ENCODE measurements around the gene BPGM.

The BPGM gene

GRCh38 chr7:134618756-134619530, 27.7 kb upstream of the BPGM start:
- H3K4me1 ChIP-seq, result peaks cover 0 to 12% (median 3%) of the 10 kb centered on the region in 4 donors
- no peak overlapping the region for H3K4me3 ChIP-seq
- no peaks in the 10 kb centered on the region for H3K27me3 ChIP-seq
- no peaks in the 10 kb centered on the region for H3K36me3 ChIP-seq
- H3K27ac ChIP-seq, result no peak overlapping the region
- no peaks in the 10 kb centered on the region for H3K9me3 ChIP-seq
- DNase-seq, result no peak
- TF ChIP-seq CTCF (IDR thresholded peaks at IDR 0.05), result no peak
- intact Hi-C loops (cut with DNase I; ENCODE audit: low total_unique reads), result no loop called here

DNA sequence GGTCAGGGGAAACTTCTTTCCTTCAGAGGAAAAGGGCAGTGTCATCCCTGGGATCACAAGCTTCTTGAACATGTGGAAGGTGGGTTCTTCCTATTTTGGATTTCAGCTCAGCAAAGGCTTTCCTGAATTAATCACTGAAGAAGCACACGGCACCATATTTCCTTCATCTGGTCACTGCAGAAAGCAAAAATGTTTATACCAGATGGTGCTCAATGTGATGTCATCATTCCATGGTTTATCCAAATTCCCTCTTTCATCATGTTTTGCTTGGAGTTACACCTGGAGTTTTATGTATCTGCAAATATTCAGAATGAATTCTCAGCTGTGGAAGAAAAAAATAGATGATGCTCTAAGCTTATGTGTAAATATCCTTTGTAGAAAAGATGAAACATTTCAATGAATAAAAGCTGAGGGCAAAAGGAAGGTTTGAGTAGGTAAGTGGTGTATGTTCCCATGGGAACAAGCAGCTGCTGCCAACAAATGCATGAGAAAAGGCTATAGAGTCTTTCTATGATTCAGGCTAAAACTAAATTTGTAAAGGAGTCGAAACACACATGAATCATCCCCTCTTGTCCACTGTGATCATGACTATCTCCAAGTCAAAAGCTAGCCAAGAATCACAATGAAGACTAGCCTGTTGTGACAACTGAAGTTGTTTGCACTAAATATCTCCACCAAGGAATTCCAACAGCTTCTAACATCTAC, 26.9 kb upstream of the BPGM start:
- no peak for DNase-seq
- H3K9me3 ChIP-seq, result no peaks in the 10 kb centered on the region
- TF ChIP-seq CTCF (IDR thresholded peaks at IDR 0.05), result no peak
- no peaks in the 10 kb centered on the region for H3K36me3 ChIP-seq
- H3K27ac ChIP-seq, result no peak overlapping the region
- peaks cover 0 to 4% (median 0%) of the 10 kb centered on the region in 4 donors for H3K4me1 ChIP-seq
- H3K4me3 ChIP-seq, result no peak overlapping the region
- H3K27me3 ChIP-seq, result no peaks in the 10 kb centered on the region
- intact Hi-C loops (cut with DNase I; ENCODE audit: low total_unique reads), result no loop called here

DNA sequence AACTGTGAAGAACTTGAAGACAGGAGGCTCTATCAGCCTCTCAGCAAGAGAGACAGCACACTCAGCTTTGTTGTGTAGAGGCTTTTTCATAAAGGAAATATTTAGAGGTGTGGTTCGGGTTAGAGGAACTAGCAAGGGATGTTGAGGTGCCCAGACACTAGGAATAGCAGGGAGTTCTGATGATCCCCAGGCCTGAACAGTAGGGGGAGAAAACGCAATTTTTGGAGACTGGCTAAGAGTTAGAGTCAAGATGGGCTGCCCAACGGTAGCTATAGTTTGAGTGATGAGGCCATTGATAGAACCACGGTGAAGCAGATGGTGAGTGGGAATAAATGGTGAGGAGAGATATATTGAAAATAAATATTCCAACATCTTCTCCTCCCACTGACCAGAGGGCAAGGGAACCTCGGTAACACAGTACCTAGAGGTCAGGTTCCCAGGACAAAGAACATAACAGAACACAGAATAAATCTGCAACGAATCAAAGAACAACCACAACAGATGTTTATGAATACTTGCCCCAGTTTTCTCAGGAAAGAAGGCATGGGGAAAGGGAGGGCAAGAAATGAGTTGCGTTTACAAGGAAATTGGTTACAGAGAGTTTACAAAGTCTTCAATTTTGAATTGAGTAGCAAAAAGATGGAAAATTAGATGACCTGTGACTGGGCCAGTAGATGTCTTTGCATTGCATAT, 24.2 kb upstream of the BPGM start:
- peaks cover 0 to 7% of the 10 kb centered on the region in 2 donors for H3K27me3 ChIP-seq
- H3K4me1 ChIP-seq, result no peaks in the 10 kb centered on the region
- TF ChIP-seq CTCF (IDR thresholded peaks at IDR 0.05), result no peak
- intact Hi-C loops (cut with DNase I; ENCODE audit: low total_unique reads), result no loop called here
- no peaks in the 10 kb centered on the region for H3K9me3 ChIP-seq
- H3K27ac ChIP-seq, result no peak overlapping the region
- no peak for DNase-seq
- H3K36me3 ChIP-seq, result no peaks in the 10 kb centered on the region
- H3K4me3 ChIP-seq, result no peak overlapping the region

GRCh38 chr7:134623193-134623592, 23.5 kb upstream of the BPGM start:
- DNase-seq, result no peak
- no peak overlapping the region for H3K4me3 ChIP-seq
- intact Hi-C loops (cut with DNase I; ENCODE audit: low total_unique reads), result no loop called here
- H3K27me3 ChIP-seq, result peaks cover 0 to 8% of the 10 kb centered on the region in 2 donors
- no peaks in the 10 kb centered on the region for H3K36me3 ChIP-seq
- H3K4me1 ChIP-seq, result no peaks in the 10 kb centered on the region
- TF ChIP-seq CTCF (IDR thresholded peaks at IDR 0.05), result no peak
- H3K27ac ChIP-seq, result no peak overlapping the region
- H3K9me3 ChIP-seq, result no peaks in the 10 kb centered on the region

GRCh38 chr7:134625550-134625949, 21.1 kb upstream of the BPGM start:
- Histone ChIP-seq H3K36me3 (no peaks in the 10 kb centered on the region), H3K4me1 (no peaks in the 10 kb centered on the region), H3K9me3 (no peaks in the 10 kb centered on the region), H3K27ac (no peak overlapping the region), H3K27me3 (peaks cover 0 to 8% of the 10 kb centered on the region in 2 donors), H3K4me3 (no peak overlapping the region)
- intact Hi-C loops (cut with DNase I; ENCODE audit: low total_unique reads), result no loop called here
- no peak for DNase-seq
- TF ChIP-seq CTCF (IDR thresholded peaks at IDR 0.05), result no peak
